Measurements from ENCODE around the gene TBC1D1. TPM values are rescaled to one million over a fixed set of nuclear protein-coding genes. Genes with fewer than 3 reads are reported as not detected.

TBC1D1 gene
- total RNA-seq, 1 experiment from 2014 or later, result 106 TPM

DNA sequence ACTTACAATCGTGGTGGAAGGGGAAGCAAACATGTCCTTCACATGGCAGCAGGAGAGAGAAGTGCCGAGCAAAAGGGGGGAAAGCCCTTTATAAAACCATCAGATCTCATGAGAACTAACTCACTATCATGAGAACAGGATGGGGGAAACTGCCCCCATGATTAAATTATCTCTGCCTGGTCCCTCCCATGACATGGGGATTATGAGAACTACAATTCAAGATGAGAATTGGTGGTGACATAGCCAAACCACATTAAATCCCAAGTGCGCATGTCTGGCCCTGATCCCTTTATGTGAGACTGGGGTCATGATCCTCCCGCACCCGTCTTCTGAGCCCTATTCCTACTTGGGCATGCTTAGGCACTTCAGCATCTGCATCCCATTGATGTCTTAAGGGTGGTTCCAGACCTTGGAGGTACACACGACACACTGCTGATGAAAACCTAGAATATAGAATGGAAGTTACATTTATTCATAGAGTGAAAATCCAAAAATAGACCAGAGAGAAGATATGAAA lies 185.3 kb downstream of the TBC1D1 start:
- TF ChIP-seq EZH2 (IDR thresholded peaks at IDR 0.05; ENCODE audit: low read depth), result no peak
- TF ChIP-seq, protein P1, sequence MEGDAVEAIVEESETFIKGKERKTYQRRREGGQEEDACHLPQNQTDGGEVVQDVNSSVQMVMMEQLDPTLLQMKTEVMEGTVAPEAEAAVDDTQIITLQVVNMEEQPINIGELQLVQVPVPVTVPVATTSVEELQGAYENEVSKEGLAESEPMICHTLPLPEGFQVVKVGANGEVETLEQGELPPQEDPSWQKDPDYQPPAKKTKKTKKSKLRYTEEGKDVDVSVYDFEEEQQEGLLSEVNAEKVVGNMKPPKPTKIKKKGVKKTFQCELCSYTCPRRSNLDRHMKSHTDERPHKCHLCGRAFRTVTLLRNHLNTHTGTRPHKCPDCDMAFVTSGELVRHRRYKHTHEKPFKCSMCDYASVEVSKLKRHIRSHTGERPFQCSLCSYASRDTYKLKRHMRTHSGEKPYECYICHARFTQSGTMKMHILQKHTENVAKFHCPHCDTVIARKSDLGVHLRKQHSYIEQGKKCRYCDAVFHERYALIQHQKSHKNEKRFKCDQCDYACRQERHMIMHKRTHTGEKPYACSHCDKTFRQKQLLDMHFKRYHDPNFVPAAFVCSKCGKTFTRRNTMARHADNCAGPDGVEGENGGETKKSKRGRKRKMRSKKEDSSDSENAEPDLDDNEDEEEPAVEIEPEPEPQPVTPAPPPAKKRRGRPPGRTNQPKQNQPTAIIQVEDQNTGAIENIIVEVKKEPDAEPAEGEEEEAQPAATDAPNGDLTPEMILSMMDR (conservative IDR thresholded peaks at IDR 0.05), result no peak
- DNase-seq, result no peak
- H3K27ac ChIP-seq, result peak overlapping the region; percentile 66
- CTCF ChIA-PET, result no interaction called here
- no peaks in the 10 kb centered on the region for H3K27me3 ChIP-seq (ENCODE audit: insufficient read depth, low read depth)
- H3K4me2 ChIP-seq, result peak overlapping the region; percentile 67
- peaks cover 3% of the 10 kb centered on the region; the same call in 1 of the 2 replicates for H3K9me3 ChIP-seq (ENCODE audit: insufficient read depth, low read depth)
- intact Hi-C loops (cut with micrococcal nuclease; ENCODE audit: unreplicated experiment), result loop anchor here (5.0 kb wide), 3 partner anchors 41 to 591 kb away; no protein-coding TSS in a partner anchor
- BruUV-seq (replicated peaks), result no TSS peak
- H3K4me3 ChIP-seq, result no peak overlapping the region
- peaks cover 14% of the 10 kb centered on the region; the same call in 1 of the 2 replicates for H3K36me3 ChIP-seq (ENCODE audit: low read depth)
- no peaks in the 10 kb centered on the region for H4K20me1 ChIP-seq (ENCODE audit: insufficient read depth)
- no peaks in the 10 kb centered on the region for H3K79me2 ChIP-seq (ENCODE audit: low read depth)
- no peak overlapping the region for H2AFZ ChIP-seq
- peaks cover 76% of the 10 kb centered on the region for H3K4me1 ChIP-seq (replicated peaks; ENCODE audit: insufficient read depth)
- H3F3A ChIP-seq (ENCODE audit: insufficient read depth, low read depth), result peaks cover 48% of the 10 kb centered on the region
- H3K9me2 ChIP-seq (ENCODE audit: insufficient read depth), result no peaks in the 10 kb centered on the region
- POLR2A ChIA-PET (ENCODE audit: unreplicated experiment), result interaction anchor here (0.6 kb wide), 2 partner anchors 653 to 706 kb away, joined by 3 to 5 read pairs; partner anchors contain the start of gene TLR10

DNA sequence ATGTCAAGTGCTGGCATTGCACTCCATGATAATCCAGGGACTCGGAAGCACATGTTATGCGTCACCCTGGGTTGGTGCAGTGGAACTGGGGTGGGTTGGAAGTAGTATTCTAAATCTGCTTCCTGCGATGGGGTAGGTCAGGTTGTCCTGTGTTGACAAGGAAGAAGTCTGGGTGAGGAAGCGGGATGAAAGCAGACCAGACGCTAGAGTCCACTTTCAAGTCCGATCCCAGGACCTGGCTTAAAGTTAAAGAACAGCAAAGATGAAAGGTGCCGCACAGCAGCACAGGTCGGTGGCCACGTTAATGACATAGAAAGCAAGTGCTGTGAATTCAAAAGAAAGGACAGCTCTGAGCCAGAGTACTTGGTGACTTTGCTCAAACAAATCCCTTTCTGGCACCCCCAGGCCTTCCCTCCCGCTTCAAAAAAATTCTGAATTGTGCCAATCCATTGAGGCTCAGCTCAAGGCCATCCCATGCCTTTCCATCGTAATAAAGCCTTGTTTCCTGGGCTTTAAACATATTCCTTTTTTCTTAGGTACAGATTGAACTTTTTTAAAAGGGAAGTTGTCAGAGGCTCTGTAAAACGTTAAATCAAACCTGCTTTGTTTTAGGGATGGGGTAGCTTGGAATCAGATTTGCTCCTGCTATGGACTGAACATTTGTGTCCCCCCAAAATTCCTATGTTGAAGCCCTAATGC lies 187.1 kb downstream of the TBC1D1 start:
- CTCF ChIA-PET, result no interaction called here
- no TSS peak for BruUV-seq (replicated peaks)

More for the DNA sequence above, 187.1 kb downstream of the TBC1D1 start:
- H3K4me2 ChIP-seq, result peak overlapping the region; percentile 70
- no peaks in the 10 kb centered on the region for H3K9me2 ChIP-seq (ENCODE audit: insufficient read depth)
- H3K36me3 ChIP-seq (ENCODE audit: low read depth), result peaks cover 14% of the 10 kb centered on the region; the same call in 1 of the 2 replicates
- H4K20me1 ChIP-seq (ENCODE audit: insufficient read depth), result no peaks in the 10 kb centered on the region
- H3K27ac ChIP-seq, result peak overlapping the region; percentile 80
- H3K4me1 ChIP-seq (replicated peaks; ENCODE audit: insufficient read depth), result peaks cover 74% of the 10 kb centered on the region
- POLR2A ChIA-PET (ENCODE audit: unreplicated experiment), result interaction anchor here (0.6 kb wide), 1 partner anchor 9 kb away, joined by 3 read pairs; no protein-coding TSS in a partner anchor
- no peak overlapping the region for H3K4me3 ChIP-seq
- H2AFZ ChIP-seq, result no peak overlapping the region
- H3F3A ChIP-seq (ENCODE audit: insufficient read depth, low read depth), result peaks cover 40% of the 10 kb centered on the region
- DNase-seq, result no peak
- H3K9me3 ChIP-seq (ENCODE audit: insufficient read depth, low read depth), result peaks cover 3% of the 10 kb centered on the region; the same call in 1 of the 2 replicates
- H3K27me3 ChIP-seq (ENCODE audit: insufficient read depth, low read depth), result no peaks in the 10 kb centered on the region
- intact Hi-C loops (cut with micrococcal nuclease; ENCODE audit: unreplicated experiment), result loop anchor here (5.0 kb wide), 3 partner anchors 39 to 589 kb away; no protein-coding TSS in a partner anchor
- TF ChIP-seq, protein P1 (conservative IDR thresholded peaks at IDR 0.05), result no peak
- TF ChIP-seq EZH2 (IDR thresholded peaks at IDR 0.05; ENCODE audit: low read depth), result no peak
- no peaks in the 10 kb centered on the region for H3K79me2 ChIP-seq (ENCODE audit: low read depth)

Data from PC-9 (cell line).